ENCODE measurements around the gene DOC2B.
"Not testable (repeated sequence)": the region's sequence is repeated elsewhere in the genome, so short reads cannot be mapped to it uniquely, and the experiment has no call there.

The DOC2B gene

DNA sequence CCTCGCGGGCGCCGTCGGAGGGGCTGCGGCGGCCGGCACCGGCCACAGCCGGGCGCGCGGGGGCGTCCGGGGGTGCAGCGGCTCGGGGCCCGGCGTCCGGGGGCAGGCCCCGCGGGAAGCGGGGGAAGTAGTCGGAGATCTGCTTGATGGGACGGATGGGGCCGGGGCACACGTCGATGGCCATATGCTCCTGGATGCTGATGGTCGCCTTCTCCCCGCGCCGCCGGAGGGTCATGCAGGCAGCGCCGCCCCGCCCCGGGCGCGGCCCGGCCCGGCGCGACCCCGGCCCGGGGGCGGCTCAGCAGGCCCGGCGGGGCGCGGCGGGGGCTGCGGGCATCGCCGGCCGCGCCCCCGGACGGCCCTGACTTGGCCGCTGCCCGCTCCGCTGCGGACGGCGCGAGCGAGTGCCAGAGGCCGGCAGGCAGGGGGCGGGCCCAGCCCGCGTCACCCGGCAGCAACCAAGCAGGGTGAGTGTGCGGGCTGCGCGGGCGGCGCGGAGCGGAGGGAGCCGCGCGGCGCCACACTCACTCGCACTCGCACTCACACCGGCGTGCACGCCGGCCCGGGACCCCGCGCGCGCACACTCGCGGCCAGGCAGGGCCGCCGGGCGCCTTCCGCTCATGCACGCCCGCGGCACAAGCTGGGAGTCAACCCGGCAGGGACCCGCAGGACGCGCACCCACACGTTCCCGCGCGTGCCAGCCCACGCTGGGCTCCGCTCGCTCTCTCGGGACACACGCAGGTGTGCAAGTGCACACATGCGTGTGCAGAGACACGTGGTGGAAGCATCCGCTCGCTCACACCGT, at the start of gene DOC2B:
DOC2B (minus strand) TSS at position 406 of the 805 bp plus-strand sequence; CDS start at position 235, 171 bp downstream.
- no peak for DNase-seq

DNA sequence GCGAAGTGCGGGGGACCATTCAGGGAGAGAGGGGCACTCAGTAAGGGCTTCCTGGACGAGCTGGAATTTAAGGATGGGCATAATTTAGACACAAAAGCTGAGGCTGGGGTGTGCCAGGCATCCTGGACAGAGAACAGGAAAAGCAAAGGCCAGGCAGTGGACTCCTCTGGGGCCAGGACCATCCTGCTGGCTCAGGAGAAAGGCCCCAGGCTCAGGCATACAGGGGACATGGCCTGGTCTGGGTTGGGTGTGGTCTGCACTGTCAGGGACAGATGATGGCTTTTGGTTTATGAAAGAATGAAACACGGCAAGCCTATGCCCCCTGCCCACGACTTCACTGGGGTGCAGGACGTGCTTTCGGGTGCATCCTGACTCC, 48.9 kb upstream of the DOC2B start:
- DNase-seq, result no peak

- no peak for DNase-seq
Measured at GRCh38 chr17:229709-230394, 48.4 kb upstream of the DOC2B start.

DNA sequence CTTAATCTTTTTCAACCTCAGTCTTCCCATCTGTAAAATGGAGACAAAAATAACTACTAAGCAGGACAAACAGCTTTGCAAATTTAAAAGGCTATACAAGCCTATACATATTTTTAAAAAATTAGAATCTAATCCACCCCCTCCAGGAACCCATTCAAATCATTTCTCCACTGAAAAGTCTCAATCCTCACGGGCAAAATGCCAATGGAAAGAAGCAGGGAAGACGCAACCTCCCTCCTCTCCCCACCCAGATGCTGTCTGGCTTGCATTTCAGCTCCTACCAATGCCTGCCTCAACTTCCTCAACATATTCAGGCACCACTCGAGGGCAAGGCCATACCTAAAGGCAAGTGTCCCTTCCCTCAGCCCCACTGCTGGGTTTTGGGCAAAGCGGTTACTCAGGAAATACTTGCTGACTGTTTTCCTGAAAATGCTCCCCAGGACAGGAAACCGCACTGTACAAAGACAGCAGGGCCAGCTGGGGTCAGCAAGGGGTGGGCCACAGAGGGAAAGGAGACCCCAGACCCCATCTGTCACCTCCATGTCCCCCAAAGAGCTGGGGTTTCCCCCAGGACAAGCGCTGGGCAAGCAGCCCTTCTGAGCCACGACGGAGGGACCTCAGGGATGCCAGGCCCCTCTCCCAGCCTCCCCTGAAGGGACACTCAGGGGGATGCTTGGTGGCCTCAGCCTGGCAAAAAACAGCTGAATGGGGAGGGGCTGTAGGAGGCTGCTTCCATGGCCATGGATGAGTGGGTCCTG, 47.7 kb upstream of the DOC2B start:
- DNase-seq, result no peak

- DNase-seq, result no peak
Measured at GRCh38 chr17:227946-228615, 46.6 kb upstream of the DOC2B start.

GRCh38 chr17:227078-227945, 45.9 kb upstream of the DOC2B start:
- no peak for DNase-seq

DNA sequence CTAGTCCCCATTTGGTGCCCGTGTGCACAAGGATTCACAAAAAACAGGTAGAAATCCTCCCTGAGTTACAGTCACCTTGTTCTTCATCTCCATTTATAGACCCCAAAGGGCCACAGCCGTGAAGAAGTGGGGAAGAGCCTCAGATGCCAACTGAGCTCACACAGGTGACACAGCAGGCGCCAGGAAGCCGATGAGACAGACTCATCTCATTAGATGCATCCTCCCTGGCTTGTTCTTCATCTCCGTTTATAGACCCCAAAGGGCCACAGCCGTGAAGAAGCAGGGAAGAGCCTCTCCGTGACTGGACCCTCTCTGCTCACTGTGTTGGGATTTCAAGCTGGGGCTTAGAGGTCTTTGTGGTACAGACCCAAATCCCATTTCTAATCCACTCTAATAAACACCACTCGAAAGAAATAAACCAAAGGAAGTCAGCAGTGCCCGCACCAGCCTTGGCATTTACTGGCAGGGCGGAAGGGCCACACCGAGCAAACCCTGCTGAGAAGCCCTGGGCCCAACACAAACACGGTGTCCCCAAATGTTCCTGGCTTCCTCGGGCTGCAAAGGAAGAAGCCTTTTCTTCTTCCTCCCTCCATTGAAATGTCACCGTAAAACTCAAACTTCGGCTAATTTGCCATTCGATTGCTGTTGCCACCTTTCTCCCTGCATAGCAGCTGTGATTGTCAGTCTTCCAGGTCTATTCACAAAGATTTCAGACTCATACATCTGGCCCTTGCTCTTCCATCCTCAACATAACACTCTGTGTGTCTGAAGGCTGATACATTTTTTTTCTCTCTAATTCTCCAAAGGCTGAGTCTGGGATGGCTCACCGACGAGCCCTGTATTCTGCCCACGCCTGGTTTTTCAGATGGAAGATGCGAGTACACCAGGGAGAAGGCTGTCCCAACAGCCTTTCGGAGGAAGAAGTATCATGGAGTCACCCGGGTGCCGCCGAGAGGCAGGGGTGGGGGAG, 44.9 kb upstream of the DOC2B start:
- DNase-seq, result no peak

DNA sequence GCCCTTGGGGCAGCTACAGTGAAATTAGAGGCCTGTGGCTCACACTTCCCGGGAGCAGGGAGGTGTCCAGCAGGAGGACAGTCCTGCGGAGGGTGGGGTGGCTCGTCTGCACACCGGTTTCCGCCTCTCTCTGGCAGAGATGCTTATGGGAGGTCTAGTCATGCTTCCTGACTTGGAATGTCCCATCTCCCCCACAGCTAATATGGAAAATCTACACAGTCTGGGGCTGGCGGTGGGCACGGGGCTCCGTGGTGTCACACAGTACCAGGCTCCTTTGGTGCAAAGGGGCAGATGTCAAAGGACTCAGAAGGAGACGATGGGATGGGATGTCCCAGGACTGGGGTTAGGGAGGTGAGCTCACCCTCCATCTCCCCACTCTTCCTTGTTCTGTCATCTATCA, 44.1 kb upstream of the DOC2B start:
- DNase-seq, result no peak

DNA sequence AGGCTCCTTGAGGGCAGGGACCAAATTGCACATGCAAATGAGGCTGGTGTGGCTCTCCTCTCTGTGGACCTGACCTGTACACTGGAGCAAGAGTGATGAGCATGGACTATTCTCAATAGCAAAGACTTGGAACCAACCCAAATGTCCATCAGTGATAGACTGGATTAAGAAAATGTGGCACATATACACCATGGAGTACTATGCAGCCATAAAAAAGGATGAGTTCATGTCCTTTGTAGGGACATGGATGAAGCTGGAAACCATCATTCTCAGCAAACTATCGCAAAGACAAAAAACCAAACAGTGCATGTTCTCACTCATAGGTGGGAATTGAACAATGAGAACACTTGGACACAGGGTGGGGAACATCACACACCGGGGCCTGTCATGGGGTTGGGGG, 43.1 kb upstream of the DOC2B start:
- not testable (repeated sequence) for DNase-seq

DNA sequence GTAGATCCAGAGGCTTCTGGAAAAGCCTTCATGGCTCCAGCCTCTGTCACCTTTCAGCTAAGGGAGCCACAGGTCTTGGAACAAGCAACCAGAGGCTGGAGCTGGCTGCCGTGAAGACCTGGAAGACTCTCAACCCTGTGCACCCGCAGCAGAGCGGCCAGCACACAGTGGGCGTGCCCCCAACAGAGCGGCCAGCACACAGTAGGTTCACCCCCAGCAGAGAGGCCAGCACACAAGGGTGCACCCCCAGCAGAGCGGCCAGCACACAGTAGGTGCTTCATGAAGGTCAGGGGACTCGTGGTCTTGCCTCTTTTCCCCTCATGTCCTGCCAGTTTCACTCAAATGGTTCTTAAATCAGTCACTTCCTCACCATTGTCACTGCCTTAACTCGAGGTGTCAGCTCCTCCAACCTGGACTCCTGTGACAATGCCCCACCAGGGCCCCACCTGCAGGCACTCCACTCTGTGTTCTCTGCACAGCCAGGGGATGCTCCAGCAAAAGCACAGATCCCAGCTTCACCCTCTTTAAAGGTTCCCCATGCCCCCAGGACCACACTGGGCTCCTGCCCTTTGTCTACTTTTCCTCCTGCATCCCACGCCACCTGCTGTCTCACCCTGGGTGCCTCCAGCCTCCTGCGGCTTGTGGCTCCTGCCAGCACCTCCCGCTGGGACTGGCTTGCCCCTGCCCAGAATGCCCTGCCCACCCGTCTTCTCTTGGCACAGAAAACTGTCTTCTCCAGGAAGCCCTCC, 42.4 kb upstream of the DOC2B start:
- DNase-seq, result no peak

- DNase-seq, result no peak
Measured at GRCh38 chr17:222172-222571, 40.7 kb upstream of the DOC2B start.

- DNase-seq, result no peak
Measured at GRCh38 chr17:219696-220095, 38.2 kb upstream of the DOC2B start.

- DNase-seq, result no peak
Measured at GRCh38 chr17:218432-219110, 37.1 kb upstream of the DOC2B start.

- no peak for DNase-seq
Measured at GRCh38 chr17:216625-217024, 35.2 kb upstream of the DOC2B start.

DNA sequence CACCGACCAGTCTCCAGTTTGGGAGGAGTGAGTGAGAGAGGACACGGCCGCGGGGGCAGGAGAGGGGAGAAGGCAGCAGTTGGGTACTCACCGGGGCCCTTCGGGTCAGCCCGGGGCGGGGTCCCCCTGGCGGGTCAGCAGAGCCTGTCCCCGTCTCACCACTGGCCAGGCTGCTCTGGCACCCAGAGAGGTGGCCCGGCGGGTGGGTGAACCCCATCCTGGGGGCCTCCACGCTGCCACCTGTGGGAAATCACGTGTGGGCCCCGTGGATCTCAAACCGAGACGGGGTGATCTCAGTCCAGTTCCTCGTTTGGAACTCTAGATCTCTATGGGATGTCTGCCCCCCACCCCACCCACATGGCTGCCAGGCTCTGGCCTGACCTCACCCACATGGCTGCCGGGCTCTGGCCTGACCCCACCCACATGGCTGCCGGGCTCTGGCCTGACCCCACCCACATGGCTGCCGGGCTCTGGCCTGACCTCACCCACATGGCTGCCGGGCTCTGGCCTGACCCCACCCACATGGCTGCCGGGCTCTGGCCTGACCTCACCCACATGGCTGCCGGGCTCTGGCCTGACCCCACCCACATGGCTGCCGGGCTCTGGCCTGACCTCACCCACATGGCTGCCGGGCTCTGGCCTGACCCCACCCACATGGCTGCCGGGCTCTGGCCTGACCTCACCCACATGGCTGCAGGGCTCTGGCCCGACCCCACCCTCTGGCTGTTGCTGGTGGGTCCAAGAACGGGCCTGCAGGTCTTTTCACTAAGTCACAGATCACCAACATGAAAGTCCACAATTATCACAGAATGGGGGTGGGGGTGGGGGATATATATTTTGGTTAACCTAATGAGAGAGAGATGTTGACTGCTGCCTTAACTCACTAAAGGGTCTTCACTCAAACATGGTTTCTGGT, 34.4 kb upstream of the DOC2B start:
- DNase-seq, result not testable (repeated sequence)

DNA sequence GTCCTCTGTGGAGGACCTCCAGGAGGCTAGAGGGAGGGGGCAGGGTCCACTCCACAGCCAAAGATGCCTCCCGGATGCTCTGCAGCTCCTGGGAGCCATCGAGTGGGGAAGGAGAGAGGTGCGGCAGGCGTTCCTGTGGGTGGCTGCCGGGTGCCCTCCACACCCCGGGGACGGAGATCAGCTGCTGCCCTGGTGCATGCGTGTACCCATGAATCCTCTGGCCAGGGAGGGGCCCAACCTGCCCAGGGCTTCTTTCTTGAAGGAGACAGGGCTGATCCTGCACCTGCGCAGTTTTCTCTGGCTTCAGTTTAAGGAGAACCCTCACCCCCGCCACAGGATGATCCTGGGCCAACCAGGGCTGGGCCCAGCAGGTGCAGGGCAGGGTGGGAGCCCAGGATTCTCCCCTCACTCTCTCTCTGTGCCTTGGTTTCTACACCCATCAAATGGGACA, 33.5 kb upstream of the DOC2B start:
- no peak for DNase-seq

DNA sequence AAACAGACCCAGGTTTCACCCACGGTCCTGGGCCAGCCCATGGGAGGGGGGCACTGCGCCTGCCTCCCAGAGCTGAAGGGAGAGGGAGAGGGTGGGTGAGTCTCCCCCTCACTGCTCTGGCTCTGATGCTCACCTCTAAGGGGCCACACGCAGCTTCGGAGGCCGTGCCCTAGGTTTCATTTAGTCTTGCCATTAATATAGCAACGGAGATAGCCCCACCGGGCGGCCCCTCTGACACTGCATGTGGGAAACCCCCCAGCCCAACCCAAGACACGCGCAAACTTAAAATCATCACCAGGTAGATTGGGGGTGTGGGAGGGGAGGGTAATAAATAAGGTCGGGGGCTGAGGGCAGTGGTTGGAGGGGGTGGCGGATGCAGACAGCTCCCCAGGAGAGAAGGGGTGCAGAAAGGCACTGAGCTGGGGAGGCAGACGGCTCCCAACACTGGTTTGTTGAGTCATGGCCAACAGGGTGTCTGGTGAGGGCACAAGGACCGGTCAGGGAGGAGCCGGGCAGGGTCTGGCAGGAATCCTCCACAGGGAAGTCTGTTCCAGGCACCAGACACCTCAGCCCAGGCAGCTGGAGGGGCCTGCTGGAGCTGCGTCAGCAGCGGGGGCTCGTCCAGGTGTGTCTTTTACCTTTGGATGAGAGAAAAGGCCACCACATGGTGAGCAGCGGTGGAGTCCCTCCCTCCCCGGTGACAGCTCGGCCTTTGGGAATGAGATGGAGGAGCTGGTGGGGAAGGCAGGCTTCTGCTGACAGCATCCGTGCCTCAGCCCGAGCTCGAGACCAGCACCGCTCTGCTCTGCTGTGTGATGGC, 32.0 kb upstream of the DOC2B start:
- no peak for DNase-seq
